HepG2 (cell line): ENCODE measurements around the gene CDH2. TPM values are rescaled to one million over a fixed set of nuclear protein-coding genes. Genes with fewer than 3 reads are reported as not detected.

Experiments
- ATF2 ChIP-seq: sonication (generic); formaldehyde crosslinking; IDR thresholded peaks from 2 replicates; pipeline ENCODE4 v1.4.0; 2020; ENCODE audit warnings: missing genetic modification reagents
- HNF1A ChIP-seq, 2 experiments: sonication (generic) in 1 of 2; formaldehyde crosslinking in 1 of 2; IDR thresholded peaks; 2 replicates each; pipeline versions ENCODE4 v1.4.0 to v1.6.1; 2016 to 2020; ENCODE audit warnings: borderline replicate concordance in 1 of 2, low read depth in 1 of 2, mild to moderate bottlenecking in 1 of 2, missing genetic modification reagents in 1 of 2
- IKZF5 ChIP-seq: IDR thresholded peaks from 2 replicates; pipeline ENCODE4 v1.6.1; 2018; ENCODE audit warnings: missing genetic modification reagents, mild to moderate bottlenecking, missing compliant biosample characterization
- MXD3 ChIP-seq: IDR thresholded peaks from 2 replicates; pipeline ENCODE4 v1.6.1; 2016; ENCODE audit warnings: mild to moderate bottlenecking, missing biosample characterization, missing genetic modification reagents
- STAT5B ChIP-seq: sonication (generic); formaldehyde crosslinking; IDR thresholded peaks from 2 replicates; pipeline ENCODE4 v1.4.0; 2020; ENCODE audit warnings: missing genetic modification reagents
- ZBTB2 ChIP-seq: sonication (generic); formaldehyde crosslinking; IDR thresholded peaks from 2 replicates; pipeline ENCODE4 v1.8.0; 2022; ENCODE audit warnings: low read depth, missing genetic modification reagents
- ZBTB33 ChIP-seq: sonication (generic); formaldehyde crosslinking; IDR thresholded peaks from 2 replicates; pipeline ENCODE4 v1.4.0; 2020; ENCODE audit warnings: missing genetic modification reagents
- ZBTB38 ChIP-seq: sonication (generic); formaldehyde crosslinking; IDR thresholded peaks from 2 replicates; pipeline ENCODE4 v1.5.1; 2020; ENCODE audit warnings: mild to moderate bottlenecking, missing genetic modification reagents
- ZBTB42 ChIP-seq: sonication (generic); formaldehyde crosslinking; IDR thresholded peaks from 2 replicates; pipeline ENCODE4 v1.5.0; 2020; ENCODE audit warnings: mild to moderate bottlenecking, missing genetic modification reagents
- ZBTB44 ChIP-seq: sonication (generic); formaldehyde crosslinking; IDR thresholded peaks from 2 replicates; pipeline ENCODE4 v1.4.0; 2020; ENCODE audit warnings: missing genetic modification reagents
- ZNF143 ChIP-seq: sonication (generic); formaldehyde crosslinking; IDR thresholded peaks from 2 replicates; pipeline ENCODE4 v1.4.0; 2020; ENCODE audit warnings: missing genetic modification reagents
- ZNF230 ChIP-seq: sonication (generic); formaldehyde crosslinking; IDR thresholded peaks from 2 replicates; pipeline ENCODE4 v1.4.0; 2020; ENCODE audit warnings: mild to moderate bottlenecking, missing genetic modification reagents
- ZNF383 ChIP-seq: sonication (generic); formaldehyde crosslinking; IDR thresholded peaks from 2 replicates; pipeline ENCODE4 v1.4.0; 2020; ENCODE audit warnings: missing genetic modification reagents, mild to moderate bottlenecking, borderline replicate concordance
- ZNF672 ChIP-seq: sonication (generic); formaldehyde crosslinking; IDR thresholded peaks from 2 replicates; pipeline ENCODE4 v1.8.1; 2022; ENCODE audit warnings: missing genetic modification reagents
- polyA plus RNA-seq, 8 experiments: library from polyadenylated mRNA; depleted of rRNA in 3 of 8; stranded (reverse) in 7 of 8; unstranded in 1 of 8; fragments of >200 nt; fragmentation: Illumina TruSeq in 4 of 8; extraction: Trizol in 4 of 8; gene quantifications; 2 replicates each; pipeline versions ENCODE4 v1.2.1 to v1.2.3, GENCODE V29; 2011 to 2016; ENCODE audit warnings: low read depth in 4 of 8, missing spikeins in 1 of 8, mixed read lengths in 1 of 8; ENCODE audit not compliant: insufficient read depth in 1 of 8
- total RNA-seq, 5 experiments: library from RNA; depleted of rRNA; stranded (reverse); fragments of >200 nt; fragmentation: Illumina TruSeq; extraction: Trizol; gene quantifications; 2 replicates each; pipeline ENCODE4 v1.2.3, GENCODE V29; 2016; ENCODE audit warnings: low read depth in 1 of 5

Gene CDH2
- total and polyA plus RNA-seq, 2 of the 13 experiments (the other 11 are each of a cell fraction or from before 2014, with no cell fraction given) = 18.6 to 36.1 TPM

GRCh38 chr18:28176948-28177827 lies at the start of gene CDH2 (continued):
- TF ChIP-seq ATF2 (CRISPR knock-in tag) = no peak
- no peak for TF ChIP-seq IKZF5
- no peak for TF ChIP-seq ZBTB33 (CRISPR knock-in tag)
- TF ChIP-seq ZNF230 (CRISPR knock-in tag) = no peak
- TF ChIP-seq ZBTB44 (CRISPR knock-in tag) = no peak
- no peak for TF ChIP-seq ZNF383 (CRISPR knock-in tag)
- TF ChIP-seq ZNF143 = no peak
- 0 out of 2 replicates have a peak, but pooled peaks have one; percentile 18 for TF ChIP-seq ZBTB2
- TF ChIP-seq STAT5B = no peak
- TF ChIP-seq HNF1A (IDR thresholded peaks at IDR 0.05; ENCODE audit: low read depth) = no peak
- TF ChIP-seq HNF1A (CRISPR knock-in tag; IDR thresholded peaks at IDR 0.05; ENCODE audit: borderline replicate concordance) = no peak
- peak; percentile 56; the same call in 1 of the 2 replicates for TF ChIP-seq ZBTB42 (CRISPR knock-in tag)
- no peak for TF ChIP-seq ZNF672 (CRISPR knock-in tag)
- peak; percentile 48; the same call in 1 of the 2 replicates for TF ChIP-seq MXD3
- TF ChIP-seq ZBTB38 (CRISPR knock-in tag) = no peak
